HT-29 (cell line): ENCODE data around the gene SPATA31E1. TPM values are rescaled to one million over a fixed set of nuclear protein-coding genes. Genes with fewer than 3 reads are reported as not detected.

ENCODE experiments used
- DNase-seq: peaks from one replicate; pipeline ENCODE4 v3.0.0-alpha.2; 2015; ENCODE audit warnings: low spot score
- total RNA-seq: library from RNA; depleted of rRNA; stranded (reverse); fragments of >200 nt; shearing (Covaris generic); gene quantifications from 2 replicates; pipeline ENCODE4 v1.2.3, GENCODE V29; 2014

SPATA31E1 gene
- total RNA-seq, 1 experiment from 2014 or later: not detected

DNA sequence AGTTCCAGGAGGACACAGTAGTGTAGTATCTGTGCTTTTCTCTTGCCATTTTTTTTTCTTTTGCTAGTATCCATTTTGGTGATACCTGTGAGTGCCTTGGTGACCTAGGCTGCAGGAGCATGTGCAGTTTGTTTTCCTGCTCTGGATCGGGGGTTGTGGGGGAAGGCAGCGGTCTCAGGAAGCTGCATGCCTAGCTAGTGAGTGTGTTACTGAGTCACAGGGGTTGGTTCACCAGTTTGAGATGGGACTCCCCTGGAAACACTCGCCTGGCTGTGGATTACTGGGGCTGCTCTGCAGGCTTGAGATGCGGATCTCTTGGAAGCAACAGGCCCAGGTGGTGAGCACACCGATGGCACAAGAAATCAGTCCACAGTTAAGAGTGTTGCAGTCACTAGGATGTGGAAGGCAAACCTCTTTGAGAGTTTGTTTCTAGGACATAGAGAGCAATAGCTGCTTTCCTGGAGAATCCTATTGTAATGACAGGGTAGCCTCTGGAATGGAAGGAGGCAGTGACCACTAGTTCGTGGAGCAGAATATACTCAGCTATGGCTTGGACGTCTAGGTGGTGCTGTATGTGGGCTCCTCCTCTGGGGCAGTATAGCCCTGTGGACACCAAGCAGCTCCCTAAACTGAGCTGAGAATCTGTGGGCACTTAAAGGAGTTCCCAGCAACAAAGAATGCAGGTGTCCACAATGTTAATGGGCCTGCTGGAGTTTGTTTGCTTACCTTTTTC is 20.0 kb upstream of the SPATA31E1 start:
- peak; percentile 59 for DNase-seq

DNA sequence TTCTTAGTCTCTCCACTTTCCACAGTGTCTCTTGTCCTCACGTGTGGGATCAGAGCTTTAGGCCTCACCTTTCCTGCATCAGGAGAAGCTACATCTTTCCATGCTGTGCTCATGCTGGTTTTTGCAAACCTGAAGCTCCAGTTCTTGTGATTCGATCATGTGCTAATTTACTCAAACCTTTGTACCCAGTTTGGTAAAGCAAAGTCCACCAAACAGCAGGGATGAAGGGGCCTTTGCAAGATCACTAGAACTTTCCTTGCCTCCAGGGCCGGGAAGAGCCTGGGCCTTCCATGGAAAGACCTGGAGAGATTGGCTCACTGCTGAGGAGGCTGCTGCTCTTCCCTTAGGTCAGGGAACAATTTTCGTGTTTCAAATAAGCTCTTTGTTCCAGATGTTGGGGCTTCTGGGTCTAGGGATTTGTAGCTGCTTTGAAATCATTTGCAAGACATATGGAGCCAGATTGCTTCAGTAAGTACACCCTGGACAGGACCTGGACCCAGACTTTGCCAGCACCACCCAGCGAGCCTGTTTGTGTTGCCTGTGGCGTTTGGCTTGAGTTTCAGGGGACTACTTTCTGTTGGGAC is 18.7 kb upstream of the SPATA31E1 start:
- no peak for DNase-seq

DNA sequence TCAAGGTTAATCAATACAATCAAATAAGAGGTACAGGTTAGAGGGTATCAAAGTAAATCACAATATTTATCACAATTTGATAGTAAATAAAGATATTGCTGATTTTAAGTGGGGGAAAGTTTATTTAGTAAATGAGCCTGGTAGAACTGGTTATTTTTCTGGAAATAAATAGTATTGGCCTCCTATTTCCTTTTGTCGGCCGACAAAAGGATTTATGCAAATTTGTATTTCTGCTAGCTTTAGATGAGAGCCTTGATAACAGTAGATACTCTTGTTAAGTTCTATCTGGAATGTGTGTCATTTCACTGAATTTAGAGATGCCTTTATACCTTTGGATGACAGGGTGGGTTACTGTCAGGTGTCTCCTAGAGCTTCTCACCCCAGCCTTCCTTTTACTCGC is 17.8 kb upstream of the SPATA31E1 start:
- DNase-seq: no peak

DNA sequence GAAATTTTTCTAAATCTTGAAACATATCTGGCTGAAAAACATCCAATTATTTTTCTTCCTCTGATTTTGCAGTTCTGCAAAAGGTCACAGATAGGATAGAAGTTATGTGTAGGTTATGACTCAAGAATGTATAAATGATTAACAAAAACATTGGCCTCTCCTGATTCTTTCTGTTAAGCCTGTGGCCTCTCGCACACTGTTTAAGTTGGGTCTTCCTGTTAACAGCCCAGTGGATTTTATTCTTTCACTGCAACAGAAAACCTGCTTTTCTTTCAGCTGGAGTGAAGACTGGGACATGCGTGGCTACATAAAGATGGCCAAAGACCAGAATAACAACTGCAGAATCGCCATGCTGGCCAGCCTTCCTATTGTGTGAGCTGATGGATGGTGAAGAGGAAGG is 17.1 kb upstream of the SPATA31E1 start:
- DNase-seq: peak; percentile 52

DNA sequence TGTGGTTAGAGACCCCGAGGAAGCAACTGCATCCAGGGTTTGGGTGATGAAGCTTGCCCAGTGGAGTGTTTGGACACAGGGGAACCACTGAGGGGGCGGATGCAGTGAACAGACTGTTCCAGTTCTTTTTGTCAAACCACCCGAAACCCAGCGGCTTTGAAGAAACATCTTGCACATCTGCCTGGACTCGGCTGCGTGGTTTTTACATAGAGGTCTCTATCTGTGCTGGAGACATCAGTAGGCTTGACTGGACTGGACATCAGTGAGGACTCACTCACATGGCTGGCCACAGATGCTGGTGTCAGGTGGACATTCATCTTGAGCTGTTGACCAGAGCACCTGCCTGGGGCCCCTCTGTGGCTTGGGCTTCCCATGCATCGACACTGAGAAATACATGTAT is 15.3 kb upstream of the SPATA31E1 start:
- no peak for DNase-seq

DNA sequence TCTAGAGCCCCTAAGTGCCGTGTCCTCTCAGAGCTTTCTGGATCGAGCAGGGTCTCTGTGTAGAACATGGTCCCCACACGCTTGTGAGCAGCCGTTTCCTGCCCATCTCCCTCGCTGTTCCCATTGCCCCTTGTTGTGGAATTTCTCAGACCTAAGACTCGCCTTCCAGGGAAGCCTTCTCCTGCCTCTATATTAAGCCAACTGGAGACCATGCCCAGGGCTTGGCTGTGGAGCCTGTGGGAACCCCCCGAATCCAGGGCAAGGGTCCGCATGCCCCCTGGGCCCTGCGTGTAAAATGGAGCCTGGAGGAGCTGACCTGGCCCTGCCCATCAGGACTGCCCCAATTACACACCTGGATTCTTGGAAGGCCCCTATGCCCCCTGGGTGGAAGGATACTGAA is 14.5 kb upstream of the SPATA31E1 start:
- DNase-seq: no peak

DNA sequence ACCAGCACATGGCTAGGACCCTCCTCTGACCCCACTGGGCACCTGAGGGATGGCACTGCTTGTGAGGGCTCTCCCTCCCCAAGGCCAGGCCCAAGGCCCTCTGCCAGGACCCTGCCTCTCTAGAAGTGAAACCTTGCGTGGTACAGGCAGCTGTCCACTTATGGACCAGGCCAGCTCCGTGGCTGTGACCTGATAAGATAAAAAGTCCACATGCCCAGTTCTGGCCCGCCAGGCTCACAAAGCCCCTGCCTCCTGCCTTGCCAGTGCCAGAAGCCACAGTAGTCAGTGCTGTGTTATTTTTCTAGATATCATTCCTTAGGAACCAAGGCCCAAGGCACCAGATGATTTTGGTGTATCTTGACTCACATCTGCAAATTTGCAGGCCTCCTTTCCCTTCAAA is 14.0 kb upstream of the SPATA31E1 start:
- no peak for DNase-seq

DNA sequence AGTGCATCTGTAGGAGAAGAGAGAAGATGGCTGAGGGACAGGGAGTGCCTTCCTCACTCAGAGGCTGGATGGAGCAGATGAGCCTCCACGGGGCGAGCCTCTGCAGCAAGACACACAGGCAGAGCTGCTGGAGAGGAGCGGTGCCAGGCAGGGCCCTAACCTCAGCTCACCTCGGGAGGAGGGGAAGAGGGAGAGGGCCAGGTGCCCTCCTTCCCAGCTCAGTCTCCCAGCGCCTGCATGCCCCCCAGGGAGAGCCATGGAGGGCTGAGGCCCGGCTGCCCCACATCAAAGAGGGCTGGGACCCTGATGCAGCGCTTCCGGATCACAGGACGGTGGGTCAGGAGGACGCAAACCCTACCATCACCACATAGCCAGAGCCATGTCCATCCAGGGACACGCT is 13.6 kb upstream of the SPATA31E1 start:
- no peak for DNase-seq

DNA sequence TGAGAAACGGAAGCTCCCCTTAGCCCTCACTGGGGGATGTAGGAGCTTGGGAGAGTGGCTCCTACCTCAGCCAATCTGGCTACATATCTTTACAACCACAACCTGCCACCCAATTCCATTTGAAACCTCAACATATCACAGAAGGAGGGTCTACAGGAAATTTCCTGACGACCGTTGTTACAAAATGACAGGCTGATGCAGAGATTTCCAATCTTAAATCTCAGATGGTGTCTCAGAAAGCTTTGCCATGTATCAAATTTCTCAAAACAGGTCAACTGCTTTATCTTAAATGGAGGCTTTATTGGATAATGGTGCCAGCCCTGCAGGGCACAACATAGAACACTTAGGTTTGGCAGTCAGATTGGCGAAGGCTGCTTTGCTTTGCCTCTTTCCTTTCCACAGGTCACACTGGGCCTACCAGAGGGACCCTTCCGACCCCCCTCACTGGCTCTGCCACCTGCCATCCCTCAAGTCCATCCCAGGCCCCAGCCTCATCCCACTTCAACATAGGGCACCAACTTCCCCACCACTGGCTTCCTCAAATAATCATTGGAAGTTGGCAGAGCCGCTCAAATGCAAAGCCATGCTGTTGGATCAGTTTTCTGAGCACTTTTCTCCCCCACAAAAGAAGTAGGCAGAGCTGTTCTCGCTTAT is 11.1 kb upstream of the SPATA31E1 start:
- DNase-seq: no peak

DNA sequence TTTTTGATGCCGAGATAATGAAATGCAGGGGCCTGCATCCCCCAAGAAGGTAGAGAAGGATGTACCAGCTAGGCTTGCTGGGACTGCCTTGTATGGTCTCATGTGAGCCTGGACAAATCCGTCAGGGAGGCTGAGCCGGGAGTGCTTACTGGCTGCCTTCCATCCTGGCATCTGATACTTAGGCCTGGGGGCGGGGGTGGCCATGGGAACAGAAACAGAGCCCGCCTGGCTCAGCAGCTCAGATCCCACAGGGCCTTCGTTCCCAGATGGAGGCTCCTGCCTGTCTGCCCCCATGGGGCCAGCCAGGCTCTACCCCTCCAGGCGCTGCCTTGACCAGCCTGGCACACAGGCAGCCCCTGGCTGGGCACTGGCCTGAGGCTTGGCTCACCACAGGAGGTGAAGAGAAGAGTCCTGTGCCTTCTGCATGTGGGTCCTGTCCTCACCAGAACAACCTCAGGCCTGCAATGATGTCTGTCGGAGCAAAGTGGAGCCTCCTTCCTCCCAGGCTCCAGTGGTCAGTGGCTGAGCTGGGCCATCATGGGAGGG is 10.5 kb upstream of the SPATA31E1 start:
- no peak for DNase-seq

DNA sequence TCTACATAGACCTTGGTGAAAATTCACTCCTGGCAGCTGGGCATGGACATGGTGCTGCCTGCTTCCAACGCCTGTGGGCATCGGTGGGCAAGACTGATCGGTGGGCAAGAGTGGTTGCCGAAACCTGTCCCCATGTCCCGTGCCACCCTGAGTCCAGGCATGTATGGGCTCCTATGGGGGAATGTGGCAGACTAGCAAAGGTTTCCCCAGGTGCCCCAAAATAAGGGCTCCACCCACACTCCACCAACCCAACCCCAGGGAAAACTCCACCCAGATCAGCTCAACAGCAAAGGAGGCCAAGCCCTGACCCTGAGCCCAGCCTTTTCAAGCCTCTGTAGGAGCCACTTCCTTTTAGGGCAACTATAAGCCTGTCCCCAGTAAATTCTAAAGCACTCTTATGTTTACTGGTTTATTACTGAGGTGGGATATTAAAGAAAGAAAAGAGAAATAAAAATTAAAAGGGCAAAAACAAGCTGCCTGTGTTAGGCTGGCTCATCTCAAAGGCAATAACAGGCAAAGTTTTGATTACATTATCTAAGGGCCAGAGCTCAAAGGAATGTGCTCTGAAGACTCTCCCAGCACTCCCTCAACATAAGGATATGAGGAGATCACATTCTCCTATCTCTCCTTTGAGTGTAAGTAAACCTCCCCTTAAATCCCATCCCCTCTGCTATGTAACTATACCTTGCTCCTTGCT is 8.9 kb upstream of the SPATA31E1 start:
- DNase-seq: no peak

DNA sequence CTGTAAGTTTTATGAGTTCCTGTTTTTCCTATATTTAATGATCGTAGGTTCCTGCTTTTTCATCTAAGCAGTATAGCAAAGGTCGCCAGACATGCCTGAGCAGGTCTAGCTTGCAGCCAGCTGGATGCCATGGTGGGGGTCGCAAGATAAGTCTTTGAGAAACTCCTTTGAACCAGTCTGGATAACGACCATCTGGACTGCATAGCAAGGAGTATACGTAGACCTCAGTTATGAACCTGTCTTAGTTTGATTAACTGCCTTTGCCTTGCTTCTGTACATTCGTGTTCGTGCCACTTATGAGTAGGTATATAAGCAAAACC is 8.4 kb upstream of the SPATA31E1 start:
- DNase-seq: peak; percentile 11

DNA sequence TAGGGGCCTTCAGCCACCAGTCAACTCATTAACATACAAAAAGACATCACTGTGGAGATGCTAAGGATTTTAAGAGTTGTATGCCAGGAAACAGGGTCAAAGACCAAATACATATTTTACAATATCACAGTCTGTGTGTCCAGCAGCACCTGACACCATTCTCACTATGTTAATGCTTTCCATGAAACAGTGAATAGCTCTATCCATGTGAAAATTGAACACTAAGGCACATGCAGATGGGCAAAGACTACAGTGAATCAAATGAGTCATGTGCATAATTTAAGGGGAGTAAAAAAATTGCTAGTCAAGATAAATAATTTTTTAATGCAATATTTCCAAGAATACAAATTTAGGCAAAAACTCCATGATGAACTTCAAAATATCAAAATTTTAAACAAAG is 7.6 kb upstream of the SPATA31E1 start:
- no peak for DNase-seq

DNA sequence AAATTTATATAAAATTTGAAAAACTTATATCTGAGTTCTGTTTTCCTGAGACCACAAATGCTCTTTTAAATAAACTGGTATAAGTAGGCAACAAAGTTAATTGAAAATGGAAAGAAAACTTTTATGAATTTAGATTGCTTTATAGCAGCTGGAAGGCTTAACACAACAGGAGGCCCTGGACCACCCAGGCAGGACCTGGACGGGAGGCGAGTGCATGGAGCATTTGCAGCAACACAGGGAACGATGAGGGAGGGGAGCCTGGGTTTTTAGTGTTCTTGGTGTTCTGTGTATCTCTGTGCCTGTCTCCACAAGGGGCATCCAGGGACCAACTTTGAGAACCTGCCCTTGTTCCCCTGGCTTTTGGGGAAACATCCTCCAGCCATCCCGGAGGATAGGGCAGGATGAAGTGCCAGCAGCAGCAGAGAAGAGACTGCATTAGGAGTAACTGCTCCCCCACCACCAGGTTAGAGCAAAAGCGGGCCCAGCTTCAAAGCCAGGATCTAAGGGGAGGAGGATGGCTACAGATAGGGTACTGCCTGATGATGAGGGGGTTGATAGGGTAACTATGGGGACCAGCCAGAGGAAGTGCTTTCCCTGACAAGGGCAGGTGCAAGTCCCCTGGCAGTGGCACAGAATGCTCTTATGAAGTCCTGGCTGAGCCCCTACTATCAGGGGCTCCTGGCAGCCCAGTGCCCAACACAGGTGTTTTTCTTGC is 6.7 kb upstream of the SPATA31E1 start:
- DNase-seq: no peak

DNA sequence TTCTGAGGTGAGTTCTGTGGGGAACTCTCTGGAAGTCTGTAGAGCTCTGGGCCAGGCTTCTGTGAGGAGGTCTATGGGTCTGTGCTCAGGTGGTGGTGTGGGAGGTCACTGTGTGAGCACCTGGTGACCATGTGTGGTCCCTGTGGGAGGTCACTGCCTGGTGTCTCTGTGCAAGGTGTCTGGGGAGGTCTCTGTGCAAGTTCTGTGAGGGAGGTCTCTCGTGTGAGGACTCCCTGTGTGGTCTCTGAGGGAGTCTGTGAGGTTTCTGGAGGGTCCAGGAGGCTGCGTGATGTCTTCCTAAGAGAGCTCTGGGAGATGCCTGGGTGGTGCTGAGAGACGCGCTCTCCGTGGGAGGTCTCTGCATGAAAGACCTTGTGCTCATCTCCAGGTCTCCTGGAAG is 6.0 kb upstream of the SPATA31E1 start:
- DNase-seq: no peak

DNA sequence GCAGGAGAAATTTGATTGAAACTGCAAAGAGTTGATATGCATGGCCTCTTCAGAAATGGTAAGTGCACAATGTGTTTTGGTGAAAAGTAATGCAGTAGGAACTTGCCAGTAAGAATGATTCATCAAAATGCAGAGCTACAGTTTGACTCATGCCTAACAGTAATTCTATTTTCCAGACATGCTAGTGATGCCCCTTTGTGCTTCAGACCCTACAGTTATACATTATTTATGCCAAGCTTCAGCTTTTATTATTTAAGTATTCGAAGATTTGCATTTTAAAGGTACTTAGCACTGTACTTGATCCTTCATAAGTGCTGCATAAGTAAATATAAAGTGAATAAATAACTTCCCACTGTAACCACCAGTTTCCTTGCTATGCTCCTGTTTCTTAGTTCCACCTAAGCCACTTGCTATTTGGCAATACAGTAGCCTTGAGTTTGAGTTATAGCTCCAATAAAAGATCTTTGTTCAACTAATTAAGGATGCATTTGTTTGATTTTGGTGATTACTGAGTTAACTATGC is 3.6 kb upstream of the SPATA31E1 start:
- no peak for DNase-seq

DNA sequence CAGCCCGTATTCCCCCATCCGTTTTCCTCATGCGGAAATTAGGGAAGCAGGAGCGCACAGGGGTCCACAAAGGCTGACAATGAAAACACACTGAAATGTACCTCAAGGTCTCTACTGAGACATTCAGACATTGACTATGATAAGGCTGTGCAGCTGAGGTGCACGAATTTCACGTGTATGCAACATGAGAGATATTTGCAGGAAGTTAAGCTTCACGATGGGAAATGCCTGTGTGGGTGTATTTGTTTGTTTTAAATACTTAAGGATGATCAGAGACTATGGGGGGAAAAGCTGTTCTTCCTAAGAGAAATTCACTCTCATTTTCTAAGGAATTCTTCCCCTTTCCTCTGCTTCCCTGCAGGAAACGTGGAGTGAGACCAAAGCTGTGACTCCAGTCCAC is 2.6 kb upstream of the SPATA31E1 start:
- no peak for DNase-seq

DNA sequence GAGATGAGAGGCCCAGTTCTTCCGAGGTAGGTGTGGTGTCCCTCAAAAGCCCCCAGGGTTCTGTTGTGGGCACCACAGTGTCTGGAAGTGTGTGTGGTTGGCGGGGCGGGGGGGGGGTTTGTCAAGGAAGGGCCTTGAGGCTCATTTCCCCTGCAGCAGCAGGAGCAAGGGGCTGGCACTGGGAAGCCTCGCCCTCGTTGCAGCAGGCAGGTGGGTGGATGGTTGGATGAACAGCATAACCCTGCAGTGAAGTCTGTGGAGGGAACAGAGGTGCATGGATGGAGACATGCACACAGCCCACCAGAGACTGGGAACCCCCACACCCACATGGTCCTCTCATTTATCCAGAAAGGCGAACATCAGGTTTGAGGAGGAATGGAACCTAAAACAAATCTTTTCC is 2.0 kb upstream of the SPATA31E1 start:
- no peak for DNase-seq

DNA sequence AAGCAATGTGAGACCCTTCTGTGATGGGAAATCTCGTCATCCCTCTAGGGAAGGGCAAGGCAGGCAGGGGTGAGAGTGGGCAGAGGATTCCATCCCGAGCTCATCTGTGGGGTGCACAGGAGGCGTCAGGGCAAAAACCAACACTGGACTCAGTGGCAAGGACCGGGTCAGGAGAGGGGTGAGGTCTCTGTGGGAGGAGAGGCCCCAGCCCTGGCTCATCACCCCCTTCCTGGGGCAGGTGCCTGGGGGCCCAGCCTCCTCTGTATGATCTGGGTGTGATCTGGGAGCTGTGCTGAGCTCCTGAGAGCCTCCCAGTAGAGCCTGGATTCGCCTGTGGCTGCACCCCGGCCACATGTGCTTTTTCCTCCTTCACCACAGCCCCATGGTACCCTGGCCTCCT is 597 bp downstream of the SPATA31E1 start:
- DNase-seq: no peak

DNA sequence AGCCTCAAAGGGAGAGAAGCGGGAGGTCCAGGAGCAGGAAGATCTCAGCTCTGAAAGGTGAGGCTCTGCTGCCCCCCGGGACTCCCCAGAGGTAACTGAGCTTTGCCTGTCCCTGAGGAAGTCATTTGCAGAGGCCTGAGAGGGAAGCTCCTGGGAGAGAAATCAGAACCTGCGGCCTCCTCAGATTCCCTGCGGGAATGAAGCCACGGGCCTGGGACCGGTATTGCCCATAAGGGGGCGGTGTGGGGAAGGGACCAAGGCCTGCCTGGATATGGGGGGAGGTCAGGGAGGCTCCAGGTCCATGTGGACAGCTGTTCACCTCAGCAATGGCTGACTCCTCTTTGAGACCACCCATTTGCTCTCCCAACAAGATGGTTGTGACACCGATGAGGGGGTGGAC is 1.3 kb downstream of the SPATA31E1 start:
- peak; percentile 10 for DNase-seq
